GM13976 (cell line): ENCODE results near the gene IGF1R.

ENCODE experiments used
- DNase-seq: peaks from one replicate; pipeline ENCODE4 v3.0.0; 2012; ENCODE audit warnings: low spot score
- CTCF ChIP-seq: IDR thresholded peaks from 2 replicates; pipeline ENCODE4 v1.5.1; 2012; ENCODE audit warnings: borderline replicate concordance, mild to moderate bottlenecking; ENCODE audit not compliant: insufficient read depth; ENCODE audit errors: extremely low read depth, missing control alignments, control extremely low read depth
- in situ Hi-C: fragments of 300-500 bp; cut with MboI; formaldehyde crosslinking; loops from one replicate; pipeline ENCODE4 v1.12.0; 2022; ENCODE audit warnings: low sequenced_read_pairs, mixed read lengths, inconsistent platforms; ENCODE audit not compliant: unreplicated experiment

Gene IGF1R

GRCh38 chr15:98735304-98735703 is 87.0 kb downstream of the IGF1R start:
- no peak for TF ChIP-seq CTCF
- in situ Hi-C loops: no loop called here
- no peak for DNase-seq

GRCh38 chr15:98735895-98736617 is 87.7 kb downstream of the IGF1R start:
- no peak for TF ChIP-seq CTCF
- in situ Hi-C loops: no loop called here
- DNase-seq: no peak

DNA sequence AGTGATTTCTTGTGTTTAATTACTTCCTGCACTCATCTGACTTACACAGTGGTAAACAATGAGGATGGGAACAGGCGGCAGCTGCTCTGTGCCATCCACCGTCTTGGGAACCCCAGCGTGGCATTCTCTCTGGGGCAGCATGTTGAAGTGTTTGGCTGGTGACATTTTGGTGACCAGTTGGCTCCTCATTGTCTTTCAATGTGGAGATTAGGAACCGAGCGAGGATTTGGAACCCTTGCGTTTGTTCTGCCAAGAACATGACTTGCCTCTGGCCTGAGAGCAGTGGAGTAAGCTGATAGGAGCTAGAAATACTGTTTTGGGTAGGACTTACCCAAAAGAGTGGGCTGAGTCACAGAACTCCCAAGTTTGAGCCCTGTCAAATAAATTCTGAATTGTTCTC is 88.8 kb downstream of the IGF1R start:
- no peak for DNase-seq
- TF ChIP-seq CTCF: no peak
- in situ Hi-C loops: no loop called here

GRCh38 chr15:98737721-98738120 is 89.4 kb downstream of the IGF1R start:
- no peak for DNase-seq
- in situ Hi-C loops: no loop called here
- TF ChIP-seq CTCF: no peak

DNA sequence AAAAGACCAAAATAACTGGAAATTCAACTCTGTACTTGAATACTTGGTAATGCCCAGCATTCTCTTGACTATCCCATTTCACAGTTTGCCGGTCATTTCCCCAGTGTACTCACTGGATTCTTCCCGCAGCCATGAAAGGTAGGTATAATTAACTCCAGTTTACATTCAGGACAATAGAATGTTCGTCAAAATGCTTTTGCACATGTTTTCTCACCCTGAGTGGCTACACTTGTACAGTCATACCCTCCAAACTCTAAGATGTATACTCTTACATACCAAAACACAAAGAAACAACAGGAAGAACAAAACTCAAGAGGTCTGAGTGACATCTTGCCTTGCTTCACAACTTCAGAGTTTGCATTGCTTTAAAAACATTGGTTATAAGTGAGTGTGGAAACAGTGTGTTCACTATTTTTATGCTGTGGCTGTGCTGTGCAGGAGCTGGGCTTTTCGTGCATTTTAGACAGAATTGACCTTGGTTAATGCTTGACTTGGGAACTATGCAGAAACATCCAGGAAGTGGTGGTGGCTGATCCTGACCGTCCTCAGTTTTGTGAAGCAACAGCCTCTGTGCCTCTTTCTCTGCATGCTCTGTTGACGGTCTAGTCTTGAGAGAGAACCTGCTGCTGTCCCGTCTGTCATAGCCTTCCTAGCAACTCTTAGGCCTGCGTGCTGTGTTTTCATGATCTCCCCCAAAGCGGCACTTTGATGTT is 90.5 kb downstream of the IGF1R start:
- in situ Hi-C loops: no loop called here
- no peak for DNase-seq
- no peak for TF ChIP-seq CTCF

GRCh38 chr15:98740295-98740694 is 92.0 kb downstream of the IGF1R start:
- DNase-seq: no peak
- TF ChIP-seq CTCF: no peak
- in situ Hi-C loops: no loop called here
